ELR (cell line): ENCODE data around the gene HIGD1A.

Experiments
- DNase-seq: peaks from one replicate; pipeline ENCODE4 v3.0.0-alpha.2; 2015; ENCODE audit warnings: low read depth

The HIGD1A gene

DNA sequence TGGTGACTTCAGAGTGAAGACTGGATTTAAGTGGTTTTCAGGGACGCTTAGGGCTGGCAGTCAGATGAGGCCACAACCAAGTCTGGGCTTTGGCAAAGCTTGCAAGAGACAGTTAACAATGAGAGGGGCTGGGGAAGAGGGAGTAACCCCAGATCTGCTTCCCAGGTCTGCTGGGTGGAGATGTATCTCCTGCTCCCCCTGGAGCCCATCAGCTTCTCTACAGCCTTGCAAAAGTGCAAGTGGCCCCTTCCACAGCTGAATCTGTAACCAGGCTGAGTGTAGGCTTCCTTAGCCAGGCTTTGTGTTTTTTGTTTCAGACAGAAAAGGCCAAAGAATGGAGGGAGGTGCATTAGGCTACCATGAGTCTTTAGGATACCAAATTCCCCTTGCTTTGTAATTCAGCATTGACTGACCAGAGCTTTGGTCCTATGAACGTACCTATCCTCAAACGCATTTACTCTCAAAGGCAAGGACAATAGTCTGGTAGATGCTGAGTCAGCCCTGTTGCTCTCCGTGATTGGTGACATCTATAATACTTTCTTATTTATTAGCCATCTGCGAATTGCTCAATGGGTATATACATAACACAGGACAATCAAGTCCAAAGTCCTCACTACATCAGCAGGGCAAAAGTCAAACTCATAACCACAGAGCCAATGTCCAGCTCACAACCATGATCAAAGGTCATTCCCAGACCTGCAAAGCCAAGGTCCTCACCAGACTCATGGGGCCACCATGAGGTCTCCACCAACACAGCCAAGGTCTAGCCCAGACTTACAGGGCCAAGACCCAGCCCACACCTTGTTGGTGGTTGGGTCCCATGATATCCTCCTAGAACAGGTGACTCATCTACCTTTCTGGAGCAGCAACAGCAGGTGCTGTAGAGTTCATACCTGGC, 48.4 kb downstream of the HIGD1A start:
- DNase-seq, result peak; percentile 49

DNA sequence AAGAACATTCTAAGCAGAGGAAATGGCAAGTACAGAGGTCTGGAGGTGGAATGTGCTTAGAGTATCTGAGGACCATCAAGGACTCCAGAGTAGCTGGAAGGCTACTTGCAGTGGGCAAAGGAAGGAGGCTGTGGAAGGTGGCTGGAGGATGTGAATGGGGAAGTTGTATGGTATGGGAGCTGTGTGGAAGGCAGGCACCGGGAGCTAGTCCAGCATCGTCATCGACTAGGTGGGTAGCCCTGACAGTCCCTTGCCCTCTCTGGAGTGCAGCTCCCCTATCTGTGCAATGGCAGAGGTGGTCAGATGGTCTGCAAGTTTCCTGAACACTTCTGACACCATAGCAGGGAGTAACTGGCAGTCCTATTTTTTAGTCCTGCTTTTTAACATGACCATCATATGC, 50.5 kb downstream of the HIGD1A start:
- DNase-seq, result no peak

DNA sequence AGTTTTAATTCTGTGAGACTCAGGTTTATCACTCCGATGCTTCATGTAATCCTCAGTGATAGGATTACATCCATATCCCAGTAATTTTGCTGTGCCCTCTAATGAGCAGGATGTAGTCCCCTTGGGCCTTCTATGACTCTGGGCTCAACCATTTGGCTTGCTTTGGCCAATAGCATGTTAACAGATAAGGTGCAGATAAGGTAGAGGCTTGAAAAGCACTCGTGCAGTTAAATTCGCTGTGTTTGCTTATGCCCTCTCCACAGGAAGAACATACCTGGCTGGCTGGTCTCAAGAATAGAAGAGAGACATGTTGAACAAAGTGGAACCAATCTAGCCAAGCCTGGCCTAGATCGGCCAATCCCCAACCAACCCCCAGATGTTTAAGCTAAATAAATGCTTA, 51.3 kb downstream of the HIGD1A start:
- DNase-seq, result no peak

DNA sequence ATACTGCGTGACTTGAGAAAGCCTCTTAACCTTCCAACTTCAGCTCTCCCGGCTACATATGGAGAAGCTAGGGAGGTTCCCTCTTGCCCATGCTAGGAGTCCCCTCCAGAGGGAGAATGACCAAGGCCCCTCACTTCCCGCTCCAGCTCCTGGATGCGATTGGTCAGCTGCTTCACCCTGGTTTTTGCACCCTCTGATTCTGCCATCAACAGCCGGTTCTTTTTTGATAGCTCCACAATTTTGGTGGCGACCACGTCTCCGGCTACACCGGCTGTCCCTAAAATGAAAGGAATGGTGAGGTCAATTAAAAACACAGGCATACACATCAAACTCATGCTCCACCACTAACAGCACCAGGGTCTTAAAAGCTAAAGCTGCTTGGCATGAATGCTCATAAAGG, 51.8 kb downstream of the HIGD1A start:
- no peak for DNase-seq

DNA sequence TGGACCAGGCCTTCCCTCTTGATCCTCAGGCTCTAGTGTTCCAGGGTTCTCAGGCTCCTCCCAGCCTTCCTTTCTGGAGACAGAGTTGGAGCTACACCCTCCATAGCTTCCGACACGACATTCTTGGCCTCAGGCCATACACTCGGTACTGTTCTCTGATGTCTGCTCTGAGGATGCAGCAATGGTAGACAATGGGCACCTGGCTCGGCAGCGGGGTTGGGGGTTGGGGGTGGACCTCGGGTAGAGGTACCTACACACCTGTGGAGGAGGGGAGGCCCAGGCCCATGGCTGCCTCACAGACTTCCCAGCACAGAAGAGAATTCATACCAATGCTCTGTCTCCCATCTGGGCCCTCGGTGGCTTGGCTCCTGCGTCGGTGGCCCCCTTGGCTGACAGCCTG, 52.7 kb downstream of the HIGD1A start:
- no peak for DNase-seq

DNA sequence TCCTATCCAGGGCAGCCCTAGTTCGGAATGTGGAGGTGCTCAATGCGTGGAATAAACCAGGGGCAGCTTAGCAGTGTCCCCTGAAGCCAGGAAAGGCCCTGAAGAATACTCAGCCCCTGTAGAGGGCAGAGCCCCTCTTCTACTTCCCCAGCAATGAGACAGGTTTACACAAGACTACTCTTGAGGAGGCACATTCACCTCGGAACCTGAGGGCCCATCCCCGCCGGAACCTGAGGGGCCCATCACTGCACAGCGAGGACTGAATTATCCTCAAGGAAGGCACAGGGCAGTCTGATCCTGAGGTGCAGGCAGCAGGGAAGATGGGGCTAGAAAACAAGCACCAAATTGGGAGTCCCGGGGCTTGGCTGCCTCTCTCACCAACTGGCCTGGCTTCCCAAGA, 53.5 kb downstream of the HIGD1A start:
- no peak for DNase-seq

DNA sequence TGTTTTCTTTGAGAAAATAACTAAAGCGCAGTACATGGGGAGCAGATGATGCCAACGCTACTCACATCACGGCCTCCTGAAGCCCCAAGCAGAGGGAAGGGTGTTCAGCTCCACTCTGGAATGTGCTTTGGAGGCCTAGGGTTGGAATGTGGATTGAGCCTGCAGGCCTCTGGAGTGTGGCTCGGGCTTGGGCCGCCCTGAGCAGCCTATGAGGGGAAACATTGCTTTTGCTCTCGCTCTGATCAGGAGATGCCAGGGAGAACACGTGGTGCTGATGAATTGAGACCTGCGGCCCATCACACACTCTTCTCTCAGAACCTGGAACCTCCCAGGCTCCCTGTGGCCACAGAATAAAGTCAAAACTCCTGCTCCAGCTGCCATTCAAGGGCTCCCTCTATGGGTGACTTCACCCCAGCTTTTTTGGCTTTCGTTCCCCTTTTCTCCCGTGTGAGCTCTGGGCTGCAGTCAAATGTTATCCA, 54.5 kb downstream of the HIGD1A start:
- DNase-seq, result peak; percentile 43

DNA sequence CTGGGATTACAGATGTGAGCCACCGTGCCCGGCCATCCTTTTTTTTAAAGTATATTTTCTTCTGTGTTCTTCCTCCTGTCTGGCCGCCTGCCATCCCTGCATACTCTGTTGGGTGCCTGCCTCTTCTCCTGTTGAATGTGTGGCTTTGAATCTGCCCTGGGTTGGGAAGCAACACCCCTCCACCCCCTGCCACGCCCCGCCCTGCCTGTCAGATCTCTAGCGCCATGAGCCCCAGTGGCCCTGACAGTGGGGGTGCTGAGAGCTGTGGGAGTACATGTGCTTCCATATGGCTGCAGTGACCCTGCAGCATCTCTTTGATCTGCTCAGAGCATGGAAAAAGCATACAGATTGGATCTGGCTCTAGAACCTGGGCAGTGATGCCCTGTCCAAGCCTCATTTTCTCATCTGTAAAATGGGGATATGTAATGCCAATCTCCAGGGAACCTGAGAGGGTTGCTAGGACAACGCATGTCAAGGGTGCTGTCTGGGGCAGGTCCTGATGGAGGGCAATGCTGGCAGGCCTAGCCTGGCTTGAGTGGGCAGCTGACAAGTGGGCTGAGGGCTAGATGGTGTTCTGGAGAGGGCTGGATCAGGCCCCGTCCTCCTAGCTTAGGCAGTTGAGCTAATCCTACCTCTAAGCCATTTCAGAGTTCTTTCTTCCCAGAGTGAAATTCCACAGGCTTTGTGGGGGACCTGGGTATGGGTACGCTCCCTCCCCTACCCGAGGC, 55.1 kb downstream of the HIGD1A start:
- DNase-seq, result no peak

DNA sequence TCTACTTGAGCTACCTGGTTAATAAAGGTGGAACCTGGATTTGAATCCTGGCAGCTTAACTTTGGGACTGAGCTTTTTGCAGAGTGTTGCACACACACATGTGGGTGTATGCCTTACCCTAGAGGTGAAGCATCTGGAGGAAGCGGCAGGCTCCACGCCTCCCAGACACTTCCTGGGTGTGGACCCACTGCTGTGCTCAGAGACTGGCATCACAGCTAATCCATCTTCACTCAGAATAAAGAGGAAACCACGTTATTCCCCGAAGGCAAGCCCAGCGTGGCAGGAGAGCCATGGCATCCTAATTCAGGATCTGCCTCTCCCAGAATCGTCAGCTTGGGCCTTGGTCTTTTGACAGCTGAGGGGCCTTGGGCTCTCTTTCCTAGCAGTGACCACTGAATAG, 56.7 kb downstream of the HIGD1A start:
- DNase-seq, result no peak

DNA sequence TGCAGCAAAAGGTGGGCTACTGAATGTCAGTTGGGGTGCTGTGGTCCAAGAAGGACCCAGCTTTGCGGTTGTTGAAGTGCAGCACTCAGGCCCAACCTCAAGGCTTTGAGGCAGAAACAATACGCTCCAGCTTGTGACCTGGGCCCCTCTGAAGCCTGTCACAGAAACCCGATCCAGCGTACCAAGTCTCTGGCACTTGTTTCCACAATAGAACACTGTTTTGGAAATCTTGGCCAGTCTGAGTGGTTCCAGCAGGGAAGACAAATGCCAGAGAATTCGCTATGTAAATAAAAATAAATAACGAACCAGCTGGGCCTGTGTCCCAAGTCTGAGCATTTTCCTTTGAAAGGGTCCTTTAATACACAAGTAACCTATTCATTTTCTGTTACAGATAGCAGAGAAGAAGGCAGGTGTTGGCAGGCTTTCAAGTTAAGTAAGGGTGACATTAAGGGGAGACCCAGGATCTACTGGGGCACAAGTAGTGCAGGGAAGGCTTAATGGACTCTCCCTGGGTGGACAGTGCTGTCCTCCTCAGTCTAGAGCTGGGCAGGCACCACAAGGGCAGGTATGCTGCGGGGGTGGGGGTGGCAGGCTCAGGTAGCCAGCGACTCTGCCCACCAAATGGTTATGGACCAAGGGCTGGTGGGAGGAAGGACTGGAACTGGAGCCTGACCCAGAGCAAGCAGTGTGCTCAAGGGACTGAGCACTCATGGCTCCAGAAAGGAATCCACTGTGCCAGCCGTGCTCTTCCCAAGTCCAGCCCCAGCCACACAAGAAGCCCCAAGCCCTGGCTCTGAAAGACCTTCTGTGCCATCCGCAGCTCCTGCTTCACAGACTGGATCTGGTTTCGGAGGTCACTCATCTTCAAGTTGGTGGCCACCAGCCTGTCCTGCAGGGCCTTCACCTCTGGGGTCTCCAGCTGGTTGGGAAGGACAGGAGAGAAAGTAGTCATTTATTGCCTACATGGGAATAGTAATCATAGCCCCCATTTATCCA, 57.5 kb downstream of the HIGD1A start:
- DNase-seq, result no peak

DNA sequence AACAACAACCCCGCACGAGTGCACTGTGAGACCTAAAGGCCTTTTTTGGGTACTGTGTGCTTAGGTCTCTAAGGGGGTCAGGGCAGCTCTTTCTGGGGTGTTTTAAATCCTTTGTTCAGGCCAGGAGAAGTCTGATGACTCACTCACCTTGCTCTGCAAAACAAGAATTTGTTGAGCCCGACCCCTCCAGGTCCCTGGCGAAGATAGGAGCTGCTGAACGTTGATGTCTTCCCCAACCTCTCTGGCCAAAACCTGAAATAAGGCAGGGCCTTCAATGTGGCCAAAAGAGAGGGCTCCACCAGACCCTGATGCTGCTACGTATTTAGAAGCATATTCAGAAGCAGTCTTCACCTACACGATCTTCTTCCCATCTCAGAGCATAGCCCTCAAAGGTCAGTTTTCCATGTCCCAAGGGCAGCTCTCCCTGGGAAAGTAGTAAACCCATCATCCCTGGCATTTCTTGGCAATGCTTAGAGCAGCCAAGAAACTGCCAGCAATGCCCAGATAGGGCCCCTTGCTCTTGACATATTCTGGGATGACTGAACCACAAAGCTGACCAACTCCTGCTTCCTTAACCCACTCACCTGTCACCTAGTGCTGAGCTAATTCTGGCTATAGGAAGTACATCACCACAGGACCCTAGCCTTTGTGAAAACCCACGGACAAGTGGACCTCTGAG, 58.4 kb downstream of the HIGD1A start:
- no peak for DNase-seq

DNA sequence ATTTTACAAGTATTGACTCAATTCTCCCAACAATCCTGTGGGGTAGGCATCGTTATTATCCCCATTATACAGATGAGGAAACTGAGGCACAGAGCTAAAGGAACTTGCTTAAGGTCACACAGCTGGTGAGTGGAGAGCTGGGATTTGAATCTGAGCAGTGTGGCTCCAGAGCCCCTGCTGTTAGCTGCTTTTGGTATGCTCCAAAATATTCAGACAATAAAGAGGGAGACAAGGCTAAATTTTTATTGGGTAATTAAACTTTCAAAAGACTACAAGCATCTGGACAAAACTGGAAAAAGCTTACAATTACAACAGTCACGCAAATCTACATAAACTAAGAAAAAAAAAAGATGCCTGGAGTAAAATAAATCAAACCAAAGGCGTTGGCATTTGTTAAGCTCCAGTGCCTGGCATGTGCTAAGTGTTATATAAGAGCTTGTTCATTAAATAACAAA, 59.0 kb downstream of the HIGD1A start:
- no peak for DNase-seq

DNA sequence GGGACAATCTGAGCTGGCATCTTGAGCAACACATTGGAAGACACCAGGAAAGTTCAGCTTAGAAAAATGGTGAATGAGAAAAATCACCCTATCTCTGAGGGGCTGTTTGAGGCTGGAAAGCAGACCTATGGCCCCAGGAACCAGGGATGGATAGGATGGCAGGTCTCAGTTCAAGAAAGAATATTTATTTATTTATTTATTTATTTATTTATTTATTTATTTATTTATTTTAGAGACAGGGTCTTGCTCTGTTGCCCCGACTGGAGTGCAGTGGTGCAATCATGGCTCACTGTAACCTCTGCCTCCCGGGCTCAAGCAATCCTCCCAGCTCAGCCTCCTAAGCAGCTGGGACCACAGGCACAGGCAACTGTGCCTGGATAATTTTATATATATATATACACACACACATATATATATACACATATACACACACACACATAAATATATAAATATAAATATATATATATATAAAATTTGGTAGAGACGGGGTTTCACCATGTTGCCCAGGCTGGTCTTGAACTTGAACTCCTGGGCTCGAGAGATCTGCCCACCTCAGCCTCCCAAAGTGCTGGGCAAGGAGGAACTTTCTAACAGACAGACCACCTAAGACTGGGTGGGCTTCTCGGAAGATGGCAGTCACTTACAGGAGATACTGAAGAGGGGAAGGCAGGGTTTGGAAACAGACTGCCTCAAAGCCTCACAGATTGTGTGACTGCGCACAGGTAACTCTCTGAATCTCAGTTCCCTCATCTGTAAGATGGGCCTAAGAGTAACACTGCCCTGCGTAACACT, 60.9 kb downstream of the HIGD1A start:
- DNase-seq, result no peak

DNA sequence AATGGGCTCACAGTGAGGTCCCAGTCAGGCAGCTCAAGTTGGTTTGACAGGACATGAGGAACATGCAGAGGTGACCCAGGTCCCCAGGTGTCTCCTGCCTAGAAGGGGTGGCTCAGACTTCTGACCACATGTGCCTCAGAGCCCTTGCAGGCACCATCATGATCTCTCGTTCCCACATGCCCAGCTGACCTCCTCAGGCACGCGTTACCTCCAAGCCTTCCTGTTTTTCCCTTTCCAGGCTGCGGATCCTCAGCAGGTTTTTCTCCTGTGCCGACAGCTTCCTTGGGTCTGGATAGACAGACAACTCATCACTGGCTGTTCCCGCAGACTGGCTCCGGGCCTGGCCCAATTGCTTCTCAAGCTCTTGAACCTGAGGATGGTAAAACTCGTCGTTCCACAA, 61.6 kb downstream of the HIGD1A start:
- DNase-seq, result no peak

DNA sequence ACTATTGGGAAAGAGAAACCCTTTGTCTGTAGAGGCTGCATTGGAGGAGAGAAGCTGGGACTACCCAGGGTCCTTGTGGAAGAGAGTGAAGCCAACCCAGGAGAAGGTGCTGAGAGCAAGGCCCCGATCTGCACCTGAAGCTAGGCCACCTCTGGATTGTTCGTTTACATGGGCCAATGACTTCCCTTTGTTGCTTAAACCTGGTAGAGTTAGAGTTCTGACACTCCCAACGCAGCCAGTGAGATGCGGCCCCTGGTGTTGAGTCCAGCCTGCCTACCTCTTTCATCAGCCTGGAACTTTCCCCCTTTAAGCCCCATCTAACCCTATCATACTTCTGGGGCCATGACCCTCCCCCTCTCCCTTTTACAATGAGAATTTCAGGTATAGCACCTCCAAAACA, 62.0 kb downstream of the HIGD1A start:
- DNase-seq, result no peak

DNA sequence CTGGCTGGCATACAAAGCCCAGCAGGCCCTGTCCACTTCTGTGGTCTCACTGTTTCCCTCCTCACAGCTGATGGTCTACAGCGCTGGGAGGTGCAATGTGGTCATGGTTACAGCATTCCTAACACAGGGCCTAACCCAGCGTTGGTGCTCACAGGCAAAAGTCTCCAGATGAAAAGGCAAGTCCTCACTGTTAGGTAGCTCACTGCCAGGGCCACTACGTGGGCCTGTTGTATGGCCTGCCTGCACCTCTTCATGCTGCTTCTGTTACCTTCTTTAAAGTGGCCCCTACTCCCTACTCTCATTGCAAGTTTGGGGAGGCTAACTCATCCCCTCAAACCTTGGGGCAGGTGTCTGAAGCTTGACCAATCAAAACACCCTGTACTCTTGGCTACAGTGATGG, 62.5 kb downstream of the HIGD1A start:
- DNase-seq, result no peak

DNA sequence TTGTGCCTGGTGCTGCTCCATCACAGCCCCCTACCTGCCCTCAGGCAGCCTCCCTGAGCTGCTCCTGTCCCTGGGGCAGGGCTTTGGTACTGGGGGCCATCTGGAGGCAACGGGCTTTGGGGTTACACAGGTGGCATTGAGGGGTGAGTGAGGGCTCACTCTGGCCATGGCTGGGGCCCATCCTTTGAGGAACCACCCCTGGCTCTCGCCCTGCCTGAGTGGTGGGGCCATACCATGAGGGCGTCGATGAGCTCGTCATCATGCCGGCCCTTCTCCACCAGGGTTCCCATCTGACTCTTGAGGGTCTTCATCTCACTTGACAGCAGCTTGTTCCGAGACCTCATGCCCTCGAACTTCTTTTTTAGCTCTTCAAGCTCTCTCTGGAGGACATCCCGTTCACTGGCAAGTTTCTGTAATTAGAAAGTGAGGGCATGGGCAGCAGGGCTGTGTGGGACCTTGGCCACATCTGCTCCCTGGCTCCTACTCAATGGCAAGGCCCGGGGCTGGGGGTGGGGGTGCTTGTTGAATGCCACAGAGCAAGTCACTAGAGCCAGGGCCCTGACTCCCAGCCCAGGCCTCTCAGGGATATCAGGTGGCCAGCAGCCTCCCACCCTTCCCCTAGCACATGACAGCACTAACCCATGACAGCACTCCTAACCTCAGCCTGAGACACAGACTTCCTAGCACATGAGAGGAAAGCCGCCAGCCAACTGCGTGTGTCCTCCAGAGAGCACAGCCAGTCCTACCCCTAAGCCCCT, 64.7 kb downstream of the HIGD1A start:
- no peak for DNase-seq

DNA sequence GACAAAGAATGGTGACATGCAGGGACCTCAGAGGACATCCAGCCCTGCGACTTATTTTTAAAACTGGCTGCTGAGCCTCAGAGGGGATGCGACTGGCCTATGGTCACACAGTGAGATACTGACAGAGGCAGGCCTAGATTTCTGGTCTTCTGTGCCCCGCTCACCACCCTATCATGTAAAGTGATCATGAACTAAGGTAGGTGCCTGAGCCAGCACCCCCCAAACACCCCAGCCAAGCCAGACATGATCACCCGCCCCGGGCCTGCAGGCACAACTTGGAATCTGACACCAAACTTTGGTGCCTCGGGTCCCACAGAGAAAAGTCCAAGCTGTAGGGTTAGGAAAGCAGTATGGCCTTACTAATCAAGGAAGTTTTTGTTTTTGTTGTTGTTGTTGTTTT, 67.8 kb downstream of the HIGD1A start:
- no peak for DNase-seq

DNA sequence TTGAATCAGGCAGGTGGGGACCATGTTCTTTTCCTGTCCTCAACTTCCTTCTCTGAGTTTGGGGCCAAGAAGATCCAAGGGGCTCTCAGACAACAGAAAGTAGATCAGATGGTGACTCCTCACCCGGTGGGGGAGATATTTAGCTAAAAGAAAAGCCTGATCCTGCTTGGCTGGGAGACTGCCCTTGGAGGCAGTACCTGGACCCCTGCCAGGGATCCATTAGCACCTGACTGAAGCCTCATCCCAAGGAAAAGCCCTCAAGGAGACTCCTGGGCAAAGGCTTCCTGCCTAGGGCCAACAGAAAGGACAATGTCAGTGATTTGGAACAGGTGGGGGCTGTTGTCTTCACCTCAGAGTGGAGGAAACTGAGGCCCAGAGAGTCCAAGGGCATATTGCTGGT, 68.2 kb downstream of the HIGD1A start:
- DNase-seq, result no peak

DNA sequence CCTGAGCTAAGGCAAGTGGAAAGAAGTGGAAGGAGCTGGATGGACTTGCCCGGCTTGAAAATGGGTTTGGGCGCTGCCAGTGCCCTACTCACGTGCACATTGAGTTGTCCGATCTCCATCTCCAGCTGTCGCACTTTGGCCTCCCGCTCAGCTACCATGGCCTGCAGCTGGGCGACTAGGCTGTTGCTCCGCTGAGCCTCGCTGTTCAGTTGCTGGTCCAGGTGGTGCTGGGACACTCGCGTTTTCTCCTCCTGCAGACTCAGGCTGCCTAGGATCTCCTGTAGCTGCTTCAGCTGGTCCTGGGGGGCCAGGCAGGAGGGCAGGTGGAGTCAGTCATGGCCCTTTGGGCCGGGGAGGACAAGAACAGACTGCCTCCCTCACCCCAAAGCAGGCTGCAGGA, 68.7 kb downstream of the HIGD1A start:
- no peak for DNase-seq
